ENCODE measurements around the gene HNRNPUL1.

DNA sequence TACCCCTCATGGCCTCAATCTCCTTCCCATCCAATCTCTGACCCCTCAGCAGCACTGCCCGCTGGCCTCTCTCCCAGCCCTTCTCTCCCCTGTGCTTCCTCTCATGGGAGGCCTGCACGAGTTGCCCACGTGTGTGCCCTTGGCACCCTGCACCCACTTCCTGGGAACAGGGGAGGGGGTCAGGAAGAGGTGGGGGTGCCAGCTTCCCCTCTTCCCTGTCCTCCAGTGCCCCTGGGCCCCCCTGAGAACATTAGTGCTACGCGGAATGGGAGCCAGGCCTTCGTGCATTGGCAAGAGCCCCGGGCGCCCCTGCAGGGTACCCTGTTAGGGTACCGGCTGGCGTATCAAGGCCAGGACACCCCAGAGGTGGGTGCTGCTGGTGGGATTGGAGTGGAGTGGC is 25.9 kb upstream of the HNRNPUL1 start:
- TF ChIP-seq, protein P1, sequence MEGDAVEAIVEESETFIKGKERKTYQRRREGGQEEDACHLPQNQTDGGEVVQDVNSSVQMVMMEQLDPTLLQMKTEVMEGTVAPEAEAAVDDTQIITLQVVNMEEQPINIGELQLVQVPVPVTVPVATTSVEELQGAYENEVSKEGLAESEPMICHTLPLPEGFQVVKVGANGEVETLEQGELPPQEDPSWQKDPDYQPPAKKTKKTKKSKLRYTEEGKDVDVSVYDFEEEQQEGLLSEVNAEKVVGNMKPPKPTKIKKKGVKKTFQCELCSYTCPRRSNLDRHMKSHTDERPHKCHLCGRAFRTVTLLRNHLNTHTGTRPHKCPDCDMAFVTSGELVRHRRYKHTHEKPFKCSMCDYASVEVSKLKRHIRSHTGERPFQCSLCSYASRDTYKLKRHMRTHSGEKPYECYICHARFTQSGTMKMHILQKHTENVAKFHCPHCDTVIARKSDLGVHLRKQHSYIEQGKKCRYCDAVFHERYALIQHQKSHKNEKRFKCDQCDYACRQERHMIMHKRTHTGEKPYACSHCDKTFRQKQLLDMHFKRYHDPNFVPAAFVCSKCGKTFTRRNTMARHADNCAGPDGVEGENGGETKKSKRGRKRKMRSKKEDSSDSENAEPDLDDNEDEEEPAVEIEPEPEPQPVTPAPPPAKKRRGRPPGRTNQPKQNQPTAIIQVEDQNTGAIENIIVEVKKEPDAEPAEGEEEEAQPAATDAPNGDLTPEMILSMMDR (IDR thresholded peaks at IDR 0.05) = no peak
- TF ChIP-seq POLR2A (IDR thresholded peaks at IDR 0.05) = no peak
